ENCODE measurements around the gene GNG11.
A peak's percentile ranks its signal among the peaks of the same experiment; 100 is the strongest.
"Not testable (repeated sequence)": the region's sequence is repeated elsewhere in the genome, so short reads cannot be mapped to it uniquely, and the experiment has no call there.

Gene GNG11

GRCh38 chr7:93913197-93913596 lies 8.3 kb upstream of the GNG11 start:
- DNase-seq (ENCODE audit: low read depth), result no peak
- H3K4me3 ChIP-seq (replicated peaks; ENCODE audit: low read depth, low read length), result no peak overlapping the region
- TF ChIP-seq, protein P1, sequence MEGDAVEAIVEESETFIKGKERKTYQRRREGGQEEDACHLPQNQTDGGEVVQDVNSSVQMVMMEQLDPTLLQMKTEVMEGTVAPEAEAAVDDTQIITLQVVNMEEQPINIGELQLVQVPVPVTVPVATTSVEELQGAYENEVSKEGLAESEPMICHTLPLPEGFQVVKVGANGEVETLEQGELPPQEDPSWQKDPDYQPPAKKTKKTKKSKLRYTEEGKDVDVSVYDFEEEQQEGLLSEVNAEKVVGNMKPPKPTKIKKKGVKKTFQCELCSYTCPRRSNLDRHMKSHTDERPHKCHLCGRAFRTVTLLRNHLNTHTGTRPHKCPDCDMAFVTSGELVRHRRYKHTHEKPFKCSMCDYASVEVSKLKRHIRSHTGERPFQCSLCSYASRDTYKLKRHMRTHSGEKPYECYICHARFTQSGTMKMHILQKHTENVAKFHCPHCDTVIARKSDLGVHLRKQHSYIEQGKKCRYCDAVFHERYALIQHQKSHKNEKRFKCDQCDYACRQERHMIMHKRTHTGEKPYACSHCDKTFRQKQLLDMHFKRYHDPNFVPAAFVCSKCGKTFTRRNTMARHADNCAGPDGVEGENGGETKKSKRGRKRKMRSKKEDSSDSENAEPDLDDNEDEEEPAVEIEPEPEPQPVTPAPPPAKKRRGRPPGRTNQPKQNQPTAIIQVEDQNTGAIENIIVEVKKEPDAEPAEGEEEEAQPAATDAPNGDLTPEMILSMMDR (IDR thresholded peaks at IDR 0.05; ENCODE audit: low read length, missing control alignments), result no peak

DNA sequence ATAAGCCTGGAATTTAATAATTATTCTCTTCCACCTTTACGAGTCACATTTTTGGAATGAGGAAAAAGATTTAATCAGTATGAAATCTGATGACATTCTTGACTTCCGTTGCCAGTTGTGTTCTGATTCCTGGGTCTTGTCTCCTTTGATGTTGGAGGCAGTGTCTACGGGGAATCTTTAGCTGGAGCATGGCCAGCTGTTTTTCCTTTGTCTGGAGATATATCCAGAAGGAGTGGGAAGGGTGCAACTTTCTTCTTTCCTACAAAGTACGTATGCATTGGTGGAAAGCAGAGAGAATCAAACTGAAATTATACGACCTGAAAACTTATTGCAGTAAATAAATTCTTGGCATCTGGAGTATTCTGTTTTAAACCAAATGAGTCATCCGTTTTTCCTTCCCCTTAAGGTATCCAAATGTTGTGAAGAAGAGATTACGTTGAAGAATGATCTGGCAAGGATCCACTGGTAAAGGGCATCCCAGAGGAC lies 6.9 kb upstream of the GNG11 start:
- DNase-seq (ENCODE audit: low read depth), result peak; percentile 95
- peak overlapping the region; percentile 24 for H3K4me3 ChIP-seq (replicated peaks; ENCODE audit: low read depth, low read length)
- TF ChIP-seq, protein P1 (IDR thresholded peaks at IDR 0.05; ENCODE audit: low read length, missing control alignments), result no peak

- not testable (repeated sequence) for DNase-seq (ENCODE audit: low read depth); H3K4me3 ChIP-seq (replicated peaks; ENCODE audit: low read depth, low read length)
These were observed 6.2 kb upstream of the GNG11 start for GRCh38 chr7:93915206-93915842.

DNA sequence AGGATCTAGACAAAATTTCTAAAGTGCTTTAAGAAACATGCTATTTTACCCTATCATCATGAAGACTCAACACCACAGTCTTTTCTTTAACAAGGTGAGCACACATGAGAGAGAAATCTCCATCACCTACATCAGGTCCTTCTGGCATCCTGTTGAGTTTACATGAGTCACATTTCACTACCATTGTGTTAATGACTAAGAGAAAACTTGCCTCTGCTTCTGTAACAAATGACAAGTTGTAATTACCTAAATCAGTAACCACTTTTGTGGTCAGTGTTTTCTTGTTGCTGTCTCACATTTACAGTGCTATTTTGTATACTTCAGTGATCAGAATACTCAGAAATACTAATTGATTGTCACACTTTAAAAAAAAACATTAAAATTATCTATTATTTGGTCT lies 5.6 kb upstream of the GNG11 start:
- not testable (repeated sequence) for DNase-seq (ENCODE audit: low read depth)

GRCh38 chr7:93916315-93916714 lies 5.2 kb upstream of the GNG11 start:
- not testable (repeated sequence) for H3K4me3 ChIP-seq (replicated peaks; ENCODE audit: low read depth, low read length); DNase-seq (ENCODE audit: low read depth)

More for the DNA sequence above, 5.6 kb upstream of the GNG11 start:
- not testable (repeated sequence) for H3K4me3 ChIP-seq (replicated peaks; ENCODE audit: low read depth, low read length)

DNA sequence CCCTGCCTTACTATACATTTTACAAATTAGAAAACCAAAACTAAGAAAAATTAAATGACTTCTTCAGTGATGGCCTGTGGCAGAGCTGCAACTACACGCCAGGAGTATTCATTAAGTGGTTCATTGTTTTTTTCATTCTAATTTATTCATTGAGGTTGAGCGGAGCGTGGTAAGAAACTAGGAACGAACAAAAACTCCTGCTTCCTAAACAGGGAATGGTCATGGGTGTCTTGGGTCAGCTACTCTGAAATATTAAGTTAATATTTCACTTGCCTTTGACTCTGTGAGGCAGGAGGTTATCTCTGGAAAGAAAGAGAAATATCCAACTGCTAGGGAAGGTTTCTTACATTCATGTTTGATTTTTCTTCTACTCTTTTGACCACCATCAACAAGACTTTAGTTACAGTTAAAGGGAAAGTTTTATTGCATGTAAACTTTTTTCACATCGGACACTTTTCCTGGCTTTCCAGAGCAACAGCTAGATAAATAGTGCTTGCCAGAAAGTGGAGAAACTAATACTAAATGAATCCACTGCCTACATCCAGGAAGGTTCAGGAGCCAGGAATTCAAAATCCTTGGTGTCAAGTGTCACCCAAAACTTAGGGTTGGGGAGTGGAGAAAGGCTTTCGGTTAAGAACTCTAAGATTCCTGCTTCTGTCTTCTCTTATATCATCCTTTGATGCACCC lies 896 bp upstream of the GNG11 start:
- no peak for DNase-seq (ENCODE audit: low read depth)
- TF ChIP-seq, protein P1 (IDR thresholded peaks at IDR 0.05; ENCODE audit: low read length, missing control alignments), result no peak

GRCh38 chr7:93921186-93921585 lies 349 bp upstream of the GNG11 start:
- TF ChIP-seq, protein P1 (IDR thresholded peaks at IDR 0.05; ENCODE audit: low read length, missing control alignments), result no peak
- DNase-seq (ENCODE audit: low read depth), result no peak
- peak overlapping the region; percentile 84 for H3K4me3 ChIP-seq (replicated peaks; ENCODE audit: low read depth, low read length)

More for the DNA sequence above, 896 bp upstream of the GNG11 start:
- peak overlapping the region; percentile 84 for H3K4me3 ChIP-seq (replicated peaks; ENCODE audit: low read depth, low read length)

DNA sequence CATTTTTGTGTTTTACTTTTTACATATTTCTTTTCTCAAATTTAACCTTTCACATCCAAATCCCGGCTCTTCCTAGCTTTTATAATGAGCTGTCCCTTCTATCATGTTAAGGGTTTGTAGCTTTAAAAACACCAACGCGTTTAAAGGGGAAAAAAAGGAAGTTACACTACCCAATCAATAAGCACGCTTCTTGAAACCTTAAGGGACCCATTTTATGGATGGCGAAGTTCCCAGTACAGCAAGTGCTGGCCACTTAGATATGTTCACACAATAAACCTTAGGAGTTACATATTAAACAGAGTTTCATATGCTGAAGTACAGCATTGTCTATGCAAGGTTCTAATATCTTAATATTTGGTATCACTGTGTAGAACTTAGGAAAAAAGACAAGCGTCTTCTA lies 1.8 kb downstream of the GNG11 start:
- TF ChIP-seq, protein P1 (IDR thresholded peaks at IDR 0.05; ENCODE audit: low read length, missing control alignments), result no peak
- peak; percentile 53 for DNase-seq (ENCODE audit: low read depth)
- H3K4me3 ChIP-seq (replicated peaks; ENCODE audit: low read depth, low read length), result peak overlapping the region; percentile 84
